HG03103 (cell line): ENCODE results near the gene WDR13.
"Not testable (repeated sequence)": the region's sequence is repeated elsewhere in the genome, so short reads cannot be mapped to it uniquely, and the experiment has no call there.

Experiments used
- ATAC-seq: cut with Tn5 transposase; IDR thresholded peaks from one replicate; pipeline ENCODE4 v1.9.1; 2021; ENCODE audit warnings: low read depth; ENCODE audit not compliant: unreplicated experiment

The WDR13 gene

DNA sequence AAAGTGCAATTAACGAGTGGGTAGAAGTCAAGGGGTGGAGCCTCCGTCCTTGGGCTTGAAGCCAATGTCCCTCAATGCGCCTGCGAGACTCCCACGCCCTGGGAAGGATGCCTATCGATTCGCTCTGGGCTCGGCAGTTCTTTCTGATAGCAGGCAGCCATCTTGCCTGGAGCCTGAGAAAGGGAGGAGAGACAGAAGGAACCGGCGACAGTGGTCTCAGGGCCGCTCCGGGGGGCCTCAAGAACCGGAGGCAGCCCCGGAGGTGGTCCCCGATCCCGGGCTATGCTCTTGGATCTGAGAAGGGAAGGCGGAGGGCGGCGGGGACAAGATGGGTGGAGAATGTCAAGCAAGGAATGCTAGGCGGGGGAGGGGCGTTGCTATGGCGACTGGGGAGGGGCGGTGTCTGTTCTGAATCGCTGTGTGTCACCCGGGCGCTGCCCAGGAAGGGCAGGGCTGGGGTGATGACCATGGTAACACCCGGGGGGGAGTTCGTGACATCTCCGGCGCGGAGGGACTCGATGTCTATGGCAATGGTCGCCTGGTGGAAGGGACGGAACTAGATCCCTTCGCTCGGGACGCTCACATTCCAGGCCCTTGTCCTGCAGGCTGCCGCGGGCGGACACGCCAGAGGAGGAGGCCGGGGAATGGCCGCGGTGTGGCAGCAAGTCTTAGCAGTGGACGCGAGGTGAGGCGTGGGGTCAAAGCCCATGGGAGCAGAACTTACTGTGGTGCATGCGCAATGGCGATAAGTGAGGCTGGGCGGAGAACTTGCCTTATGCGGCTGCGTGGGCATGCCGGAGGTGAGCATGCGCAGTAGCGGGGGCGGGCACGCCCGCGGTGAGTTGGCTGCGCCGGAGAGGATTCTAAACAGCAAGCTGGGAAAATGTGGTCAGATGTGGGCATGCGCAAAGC, at the start of gene WDR13:
TSS of gene WDR13 (plus strand) at position 140 of the 912 bp plus-strand sequence. CDS start at position 645, 505 bp downstream.
- peak; percentile 62 for ATAC-seq

DNA sequence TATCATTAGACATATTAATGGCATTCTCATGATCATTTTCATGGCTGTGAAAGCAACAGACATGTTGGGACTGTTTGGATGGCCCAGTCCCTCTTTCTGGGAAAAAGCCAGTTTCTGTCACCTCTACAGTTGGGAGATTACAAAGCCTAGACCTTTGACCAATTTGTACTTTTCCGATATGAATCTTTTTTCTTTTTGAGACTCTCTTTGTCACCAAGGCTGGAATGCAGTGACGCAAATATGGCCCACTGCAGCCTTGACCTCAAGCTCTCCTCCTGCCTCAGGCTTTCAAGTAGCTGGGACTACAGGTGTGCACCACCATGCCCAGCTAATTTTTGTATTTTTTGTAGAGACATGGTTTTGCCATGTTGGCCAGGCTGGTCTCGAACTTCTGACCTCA, 48.4 kb upstream of the WDR13 start:
- ATAC-seq = no peak

DNA sequence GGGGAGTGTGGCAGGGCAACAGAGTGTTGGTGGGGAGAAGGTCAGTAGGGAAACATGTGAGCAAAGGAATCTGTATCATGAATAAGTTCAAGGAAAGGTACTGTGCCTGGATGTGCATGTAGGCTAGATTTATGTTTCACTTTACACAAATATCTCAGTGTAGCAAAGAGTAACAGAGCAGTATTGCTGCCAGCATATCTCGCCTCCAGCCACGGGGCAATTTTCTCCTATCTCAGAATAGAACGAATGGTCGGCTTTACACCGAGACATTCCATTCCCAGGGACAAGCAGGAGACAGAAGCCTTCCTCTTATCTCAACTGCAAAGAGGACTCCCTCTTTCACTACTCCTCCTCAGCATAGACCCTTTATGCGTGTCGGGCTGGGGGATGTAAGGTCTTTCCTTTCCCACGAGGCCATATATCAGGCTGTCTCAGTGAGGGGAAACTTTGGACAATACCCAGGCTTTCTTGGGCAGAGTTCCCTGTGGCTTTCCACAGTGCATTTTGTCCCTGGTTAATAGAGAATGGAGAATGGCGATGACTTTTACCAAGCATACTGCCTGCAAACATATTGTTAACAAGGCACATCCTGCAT, 41.5 kb upstream of the WDR13 start:
- ATAC-seq = not testable (repeated sequence)

DNA sequence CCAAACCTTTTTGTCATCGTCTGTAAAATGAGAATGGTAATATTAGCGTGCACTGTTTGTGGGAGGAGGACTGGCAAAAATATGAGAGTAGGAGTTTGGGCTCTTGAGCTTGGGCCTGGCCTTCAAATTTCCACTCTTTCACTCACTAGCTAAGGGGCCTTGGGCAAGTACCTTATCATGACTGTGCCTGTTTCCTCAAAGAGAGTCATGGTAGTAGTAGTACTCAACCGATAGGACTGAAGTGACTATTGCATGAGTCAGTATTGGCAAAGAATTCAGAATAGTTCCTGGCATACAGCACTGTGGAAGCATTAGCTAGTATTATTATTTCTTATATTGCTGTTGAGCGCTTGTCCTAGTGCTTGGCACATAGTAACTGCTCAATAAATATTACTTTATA, 39.0 kb upstream of the WDR13 start:
- ATAC-seq = no peak

DNA sequence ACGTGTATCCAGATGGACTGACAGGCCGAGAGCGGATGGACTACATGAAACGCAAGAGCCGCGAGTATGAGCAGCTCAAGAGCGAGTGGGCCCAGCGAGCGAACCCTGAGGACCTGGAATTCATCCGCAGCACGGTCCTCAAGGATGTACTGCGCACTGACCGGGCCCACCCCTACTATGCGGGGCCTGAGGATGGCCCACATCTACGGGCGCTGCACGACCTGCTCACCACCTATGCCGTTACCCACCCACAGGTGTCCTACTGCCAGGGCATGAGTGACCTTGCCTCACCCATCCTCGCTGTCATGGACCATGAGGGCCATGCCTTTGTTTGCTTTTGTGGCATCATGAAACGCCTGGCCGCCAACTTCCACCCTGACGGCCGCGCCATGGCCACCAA, 37.7 kb upstream of the WDR13 start:
- no peak for ATAC-seq

DNA sequence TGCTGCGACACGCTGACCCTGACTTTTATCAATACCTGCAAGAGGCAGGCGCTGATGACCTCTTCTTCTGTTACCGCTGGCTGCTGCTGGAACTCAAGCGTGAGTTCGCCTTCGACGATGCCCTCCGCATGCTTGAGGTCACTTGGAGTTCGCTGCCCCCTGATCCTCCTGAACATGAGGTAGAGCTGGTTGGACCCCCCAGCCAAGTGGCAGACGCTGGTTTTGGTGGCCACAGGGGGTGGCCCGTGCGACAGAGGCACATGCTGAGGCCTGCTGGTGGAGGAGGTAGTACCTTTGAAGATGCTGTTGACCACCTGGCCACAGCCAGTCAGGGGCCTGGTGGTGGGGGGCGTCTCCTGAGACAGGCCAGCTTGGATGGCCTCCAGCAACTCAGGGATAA, 37.2 kb upstream of the WDR13 start:
- ATAC-seq = no peak

DNA sequence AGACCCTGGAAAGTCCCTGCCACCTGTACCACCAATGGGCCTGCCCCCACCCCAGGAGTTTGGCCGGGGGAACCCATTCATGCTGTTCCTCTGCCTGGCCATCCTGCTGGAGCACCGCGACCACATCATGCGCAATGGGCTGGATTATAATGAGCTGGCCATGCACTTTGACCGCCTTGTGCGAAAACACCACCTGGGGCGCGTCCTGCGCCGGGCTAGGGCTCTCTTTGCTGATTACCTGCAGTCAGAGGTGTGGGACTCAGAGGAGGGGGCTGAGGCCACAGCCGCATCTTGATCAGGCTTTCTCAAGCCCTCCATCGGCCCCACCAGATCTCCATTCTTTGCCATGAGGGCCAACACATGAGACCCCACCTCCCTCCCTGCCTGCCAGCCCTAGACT, 36.6 kb upstream of the WDR13 start:
- no peak for ATAC-seq

DNA sequence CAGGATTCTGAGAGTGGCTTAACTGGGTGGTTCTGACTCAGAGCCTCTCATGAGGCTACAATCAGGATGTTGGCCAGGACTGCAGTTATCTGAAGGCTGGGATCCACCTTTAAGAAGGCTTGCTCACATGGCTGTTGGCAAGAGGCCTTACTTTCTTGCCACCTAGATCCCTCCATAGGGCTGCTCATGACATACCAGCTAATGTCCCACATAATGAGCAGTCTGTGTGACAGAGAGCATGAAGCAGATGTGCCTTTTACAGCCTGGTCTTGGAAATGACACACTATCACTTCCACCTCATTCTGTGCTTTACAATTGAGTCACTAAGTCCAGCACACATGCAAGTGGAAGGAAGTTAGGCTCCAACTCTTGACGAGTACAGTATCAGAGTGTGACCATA, 27.3 kb upstream of the WDR13 start:
- no peak for ATAC-seq

DNA sequence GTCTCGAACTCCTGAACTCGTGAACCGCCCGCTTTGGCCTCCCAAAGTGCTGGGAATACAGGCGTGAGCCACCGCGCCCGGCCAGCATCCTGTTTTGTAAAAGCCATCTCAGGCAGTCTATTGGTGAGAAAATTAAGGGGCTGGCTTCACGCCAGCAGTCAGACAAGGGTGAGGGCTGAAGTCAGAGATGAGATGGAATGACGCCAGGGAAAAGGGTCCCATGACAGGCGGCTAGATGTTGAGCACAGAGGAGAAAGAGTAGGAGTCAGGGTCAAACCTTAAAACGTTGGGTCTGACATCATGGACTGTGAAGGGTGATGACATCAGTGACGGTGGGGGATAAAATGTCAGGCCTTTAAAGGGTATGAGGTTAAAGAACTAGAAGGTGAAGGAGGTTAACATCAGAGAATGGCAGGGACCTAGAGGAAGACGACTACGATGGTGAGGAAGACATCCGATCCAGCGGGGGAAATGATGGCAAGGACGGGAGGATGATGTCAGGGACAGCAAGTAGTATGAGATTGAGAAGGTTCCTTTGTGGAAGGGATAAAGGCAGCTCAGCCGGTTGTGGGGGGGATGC, 23.5 kb upstream of the WDR13 start:
- no peak for ATAC-seq

DNA sequence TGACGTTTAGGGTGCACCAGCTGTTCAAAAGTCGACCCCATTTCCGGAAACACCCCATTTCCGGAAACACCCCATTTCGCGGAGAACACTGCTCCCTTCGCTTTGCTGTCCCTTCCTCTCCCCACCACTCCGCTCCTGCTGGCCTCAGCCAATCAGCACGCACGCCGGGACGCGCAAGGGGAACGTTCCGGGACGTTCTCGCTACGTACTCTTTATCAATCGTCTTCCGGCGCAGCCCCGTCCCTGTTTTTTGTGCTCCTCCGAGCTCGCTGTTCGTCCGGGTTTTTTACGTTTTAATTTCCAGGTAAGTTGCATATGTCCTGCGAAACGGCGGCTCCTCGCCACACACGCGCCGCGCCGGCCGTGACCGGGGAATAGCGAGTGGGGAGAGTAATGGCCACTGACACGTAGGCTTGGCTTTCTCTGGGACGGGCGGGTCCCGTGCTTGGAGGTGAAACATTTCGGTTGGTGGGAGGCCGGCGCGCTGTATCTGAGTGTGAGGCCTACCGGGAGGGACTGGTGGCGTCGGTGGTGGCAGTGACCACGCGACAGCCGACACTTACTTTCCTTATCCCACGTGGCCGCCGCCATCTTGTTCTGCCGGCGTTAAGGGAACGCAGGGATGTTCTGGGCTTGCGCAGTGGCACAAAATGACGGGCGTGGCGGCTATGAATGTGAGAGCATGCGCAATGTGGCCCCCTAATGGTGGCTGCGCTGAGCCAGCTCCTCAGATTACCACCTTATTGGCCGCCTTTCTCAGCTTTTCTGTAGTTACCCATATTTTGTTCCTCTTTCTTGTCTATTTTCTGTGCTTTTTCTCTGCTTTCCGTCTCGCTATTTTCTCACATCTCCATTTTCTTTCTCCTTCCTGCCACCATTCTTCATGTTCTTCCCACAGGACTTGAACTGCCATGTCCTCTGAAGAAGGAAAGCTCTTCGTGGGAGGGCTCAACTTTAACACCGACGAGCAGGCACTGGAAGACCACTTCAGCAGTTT, 22.7 kb upstream of the WDR13 start, which contains the start of gene RBM3:
TSS of gene RBM3 (plus strand) at position 215 of the 997 bp plus-strand sequence. CDS start at position 912, 697 bp downstream.
- no peak for ATAC-seq

DNA sequence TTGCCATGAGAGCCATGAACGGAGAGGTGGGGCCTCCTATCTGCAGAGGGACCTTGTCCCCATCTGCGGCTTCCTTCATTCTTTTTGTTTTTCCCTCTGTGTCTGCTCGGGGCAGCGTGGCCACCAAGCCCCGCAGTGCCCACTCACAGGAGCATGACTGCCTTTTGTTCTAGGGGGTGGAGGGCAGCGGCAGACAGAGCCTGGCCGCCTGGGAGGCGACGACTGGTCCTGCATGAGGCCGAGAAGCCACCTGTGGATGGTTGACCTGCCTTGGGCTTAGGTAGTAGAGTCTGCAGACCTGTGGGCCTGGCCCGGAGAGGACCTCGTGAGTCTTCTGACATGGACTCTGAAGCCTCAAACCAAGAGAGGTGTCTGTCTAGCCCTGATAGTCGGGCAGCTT, 21.6 kb upstream of the WDR13 start:
- no peak for ATAC-seq

DNA sequence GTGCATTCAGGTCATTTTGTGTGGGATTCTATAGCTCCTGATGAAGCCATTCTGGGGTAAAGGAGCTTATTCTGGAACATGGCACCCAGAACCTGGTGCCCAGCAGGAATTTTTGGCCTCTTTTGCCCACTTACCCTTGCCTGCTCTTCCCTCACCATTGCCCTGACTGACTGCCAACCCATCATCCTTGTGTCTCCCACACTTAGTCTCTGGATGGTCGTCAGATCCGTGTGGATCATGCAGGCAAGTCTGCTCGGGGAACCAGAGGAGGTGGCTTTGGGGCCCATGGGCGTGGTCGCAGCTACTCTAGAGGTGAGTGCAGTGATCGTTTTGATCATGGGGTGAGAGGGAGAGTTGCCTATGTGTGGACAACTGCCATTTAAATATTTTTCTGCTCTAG, 21.2 kb upstream of the WDR13 start:
- ATAC-seq = no peak

DNA sequence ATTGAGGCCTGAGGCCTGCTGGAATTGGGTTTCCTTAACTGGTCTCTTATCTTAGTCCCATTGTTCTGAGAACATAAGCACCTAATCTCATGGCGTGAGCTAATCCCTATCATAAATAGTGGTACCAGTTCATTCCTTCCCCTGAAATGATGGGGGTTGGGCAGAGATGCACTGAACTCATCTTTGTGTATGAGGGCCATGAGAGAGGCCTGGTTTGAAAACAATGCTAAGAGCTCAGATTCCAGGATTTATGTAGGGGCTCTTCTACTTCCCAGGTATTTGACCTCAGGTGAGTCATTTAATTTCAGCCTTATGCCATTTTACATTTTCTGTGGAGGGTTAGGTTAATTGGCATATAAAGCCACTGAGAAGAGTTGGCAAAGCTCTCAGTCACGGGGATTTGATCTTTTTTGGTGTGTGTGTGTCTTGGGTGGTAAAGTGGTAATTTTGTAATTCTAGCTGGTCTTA, 18.6 kb upstream of the WDR13 start:
- no peak for ATAC-seq

DNA sequence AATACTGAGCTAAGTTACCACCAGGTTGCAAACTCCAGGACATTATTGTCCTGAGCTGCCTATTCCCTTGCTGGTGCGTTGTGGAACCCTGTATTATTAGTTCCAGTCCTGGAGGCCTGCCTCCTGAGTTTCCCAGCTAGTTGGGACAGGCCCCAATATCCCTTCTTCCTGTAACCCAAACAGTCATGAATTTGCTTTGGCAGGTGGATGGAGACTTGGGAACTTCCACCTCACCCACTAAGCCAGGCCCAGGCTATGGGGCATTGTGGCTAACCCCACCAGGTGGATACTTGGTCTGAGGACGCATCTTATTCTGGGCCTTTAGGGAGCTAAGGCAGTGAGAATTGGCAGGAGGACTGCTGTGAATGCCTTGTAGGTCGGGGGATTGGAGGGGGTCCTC, 18.0 kb upstream of the WDR13 start:
- no peak for ATAC-seq

DNA sequence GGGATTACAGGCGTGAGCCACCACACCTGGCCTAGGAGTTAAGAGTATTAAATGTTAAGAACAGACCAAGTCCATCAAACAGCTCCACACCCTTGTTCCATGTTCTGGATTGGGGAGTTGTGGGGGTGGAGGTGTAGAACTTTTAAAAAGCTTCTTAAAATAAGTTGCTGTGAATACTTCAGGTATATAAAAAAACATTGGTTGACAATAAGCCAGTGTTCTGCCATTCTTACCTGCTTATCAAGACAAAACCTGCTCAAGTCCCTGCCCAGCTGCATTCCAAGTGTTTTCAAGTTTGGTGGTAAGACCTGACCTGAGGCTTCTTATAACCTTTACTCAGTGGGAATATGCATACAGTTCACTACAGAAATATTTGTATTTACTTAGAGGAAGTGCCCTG, 16.6 kb upstream of the WDR13 start:
- ATAC-seq = no peak

DNA sequence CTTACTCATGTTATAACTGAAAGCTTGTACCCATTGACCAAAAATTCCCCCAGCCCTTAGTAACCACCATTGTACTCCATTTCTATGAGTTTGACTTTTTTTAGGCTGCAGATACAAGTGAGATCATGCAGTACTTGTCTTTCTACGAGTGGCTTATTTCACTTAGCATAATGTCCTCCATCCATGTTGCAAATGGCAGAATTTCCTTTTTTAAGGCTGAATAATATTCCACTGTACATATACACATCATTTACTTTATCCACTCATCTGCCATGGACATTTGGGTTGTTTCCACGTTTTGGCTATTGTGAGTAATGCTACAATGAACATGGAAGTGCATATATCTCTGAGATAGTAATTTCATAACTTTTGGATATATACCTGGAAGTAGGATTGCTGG, 12.6 kb upstream of the WDR13 start:
- no peak for ATAC-seq

DNA sequence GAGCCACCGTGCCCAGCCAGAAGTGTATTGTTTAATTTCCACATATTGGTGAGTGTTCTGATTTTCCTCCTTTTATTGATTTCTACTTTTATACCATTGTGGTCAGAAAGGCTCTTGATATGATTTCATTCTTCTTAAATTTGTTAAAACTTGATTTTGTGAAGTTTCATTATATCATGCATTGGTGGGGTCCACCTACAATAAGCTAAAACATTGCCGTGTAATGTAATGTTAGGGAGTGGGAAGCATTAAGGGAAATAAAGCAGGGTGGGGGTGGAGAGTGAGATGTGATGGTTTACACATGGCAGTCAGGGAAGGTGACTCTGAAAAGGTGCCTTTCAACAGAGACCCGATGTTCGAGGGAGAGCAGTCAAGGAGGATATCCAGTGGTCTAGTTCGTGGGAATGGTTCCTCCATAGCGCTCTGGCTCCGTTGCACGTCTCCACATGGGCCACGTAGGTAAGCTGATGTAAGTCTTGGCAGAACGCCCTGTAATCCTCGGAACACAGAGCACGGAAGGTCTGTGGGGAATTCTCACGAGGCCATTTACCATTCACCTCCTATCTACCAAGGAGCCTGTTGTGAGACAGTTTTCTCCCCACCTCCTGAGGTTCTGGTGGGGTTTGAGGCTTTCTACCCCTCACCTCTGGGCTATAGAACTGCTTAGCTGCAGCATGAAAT, 7.7 kb upstream of the WDR13 start:
- ATAC-seq = no peak

DNA sequence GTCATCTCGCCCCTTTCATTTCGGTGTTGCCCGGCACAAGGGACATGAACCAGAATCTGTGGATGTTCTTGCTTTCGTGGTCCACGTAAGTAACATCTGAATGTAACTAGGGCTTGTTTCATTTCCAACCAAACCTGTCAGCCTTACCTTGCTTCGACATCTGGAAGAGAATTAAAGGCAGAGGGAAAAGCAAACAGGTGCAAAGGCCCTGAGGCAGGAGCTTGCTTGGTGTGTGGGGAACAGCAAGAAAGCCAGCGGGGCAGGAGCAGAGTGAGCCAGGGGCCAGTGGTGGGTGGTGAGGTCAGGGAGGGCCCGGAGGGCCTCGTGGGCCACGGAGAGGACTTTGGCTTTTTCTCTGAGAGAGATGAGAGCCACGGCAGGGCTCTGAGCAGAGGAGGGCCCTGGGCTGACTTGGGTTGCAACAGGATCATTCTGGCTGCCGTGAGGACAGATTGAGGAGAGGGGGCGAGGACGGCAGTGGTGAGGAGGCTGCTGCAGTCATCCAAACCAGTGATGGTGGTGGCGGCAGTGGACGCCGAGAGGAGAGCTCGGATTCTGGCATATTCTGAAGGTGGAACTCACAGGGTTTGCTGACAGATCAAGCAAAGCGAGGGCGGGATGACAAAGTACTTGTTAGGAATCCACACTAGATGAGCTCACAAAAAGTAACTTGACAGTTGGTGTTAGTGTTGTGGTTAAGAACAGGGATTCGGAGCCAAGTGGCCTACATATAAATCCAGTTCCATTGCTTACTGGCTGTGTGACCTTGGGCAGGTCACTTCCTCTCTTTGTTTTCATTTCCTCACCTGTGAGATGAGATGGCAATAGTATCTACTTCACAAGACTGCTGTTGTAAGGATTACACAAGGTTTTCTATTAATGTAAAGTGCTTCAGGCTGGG, 6.8 kb upstream of the WDR13 start:
- no peak for ATAC-seq
